H1 (cell line): Measurements from ENCODE around the gene ZNF681.

ENCODE experiments used
- CBX8 ChIP-seq: fragments of 300-800, 300-1000 bp; sonication (generic); IDR thresholded peaks from 2 replicates; pipeline ENCODE4 v1.7.1; 2016; ENCODE audit warnings: low read depth, low read length, borderline replicate concordance
- CTCF ChIP-seq, 3 experiments: IDR thresholded peaks; 1 replicate in 2 of 3; 2 replicates in 1 of 3; pipeline versions ENCODE4 v1.5.1 to v1.6.1; 2011; ENCODE audit warnings: low read length in 3 of 3, mild to moderate bottlenecking in 3 of 3, inconsistent platforms in 2 of 3, low read depth in 1 of 3, moderate library complexity in 1 of 3; ENCODE audit not compliant: insufficient read depth in 1 of 3; ENCODE audit errors: control extremely low read depth in 1 of 3
- EZH2 ChIP-seq: fragments of 200-600 bp; sonication (generic); IDR thresholded peaks from 2 replicates; pipeline ENCODE4 v1.7.1; 2012; ENCODE audit warnings: low read depth, mild to moderate bottlenecking, moderate library complexity, low read length, inconsistent platforms; ENCODE audit not compliant: severe bottlenecking
- RAD21 ChIP-seq, 2 experiments: IDR thresholded peaks in 1 of 2; conservative IDR thresholded peaks in 1 of 2; 2 replicates each; pipeline ENCODE4 v1.6.1; 2011; ENCODE audit warnings: low read depth in 2 of 2, low read length in 2 of 2, improper control_type of control experiment in 1 of 2, inconsistent platforms in 1 of 2, mild to moderate bottlenecking in 1 of 2, moderate library complexity in 1 of 2

GRCh38 chr19:23709347-23709746 lies 49.3 kb downstream of the ZNF681 start:
- TF ChIP-seq CTCF (IDR thresholded peaks at IDR 0.05; ENCODE audit: control extremely low read depth in 1 of 3, insufficient read depth in 1 of 3, low read depth in 1 of 3, low read length in 3 of 3) = no peak
- no peak for TF ChIP-seq EZH2
- no peak for TF ChIP-seq RAD21 (IDR thresholded peaks at IDR 0.05 in 1 of 2, conservative IDR thresholded peaks at IDR 0.05 in 1 of 2; ENCODE audit: low read depth in 2 of 2, low read length in 2 of 2)
- TF ChIP-seq CBX8 = no peak
